Stimulated activated CD8-positive, alpha-beta memory T cell treated with anti-CD3 and anti-CD28 coated beads, Interleukin-4, amount 100 ng/mL, for 48 hours (primary cell): ENCODE results near the gene PUS1.
A peak's percentile ranks its signal among the peaks of the same experiment; 100 is the strongest.

Experiments
- DNase-seq: peaks from one replicate; pipeline ENCODE4 v3.0.0-alpha.2; 2020

The PUS1 gene

GRCh38 chr12:131917139-131917710, 11.9 kb upstream of the PUS1 start:
- DNase-seq, result no peak

DNA sequence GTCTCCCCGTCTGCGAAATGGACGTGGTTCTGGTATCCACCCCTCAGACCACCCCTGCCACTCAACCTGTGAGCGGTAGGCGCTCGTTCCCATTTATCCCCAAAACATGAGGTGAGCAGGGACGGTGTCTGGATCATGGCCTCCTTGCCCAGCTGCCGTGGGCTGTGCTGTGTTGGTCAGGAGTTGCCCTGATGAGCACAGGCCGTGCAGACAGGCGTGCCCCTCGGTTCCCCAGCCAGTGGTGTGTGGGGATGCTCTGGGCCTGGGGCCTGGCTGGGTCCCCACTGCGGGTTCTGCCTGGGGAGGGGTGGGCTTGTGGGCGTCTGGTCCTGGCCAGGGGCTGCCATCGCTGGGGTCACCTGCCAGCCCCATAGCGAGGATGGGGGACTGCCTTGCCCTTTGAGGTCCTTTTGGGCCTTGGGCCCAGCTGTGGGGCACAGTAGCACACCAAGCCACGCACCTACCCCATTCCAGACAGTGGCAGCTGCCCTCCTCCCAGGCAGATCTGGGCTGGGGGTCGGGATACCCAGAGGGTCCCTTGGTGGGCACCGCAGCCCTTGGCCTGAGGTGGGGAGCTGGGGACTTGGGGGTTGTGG, 11.3 kb upstream of the PUS1 start:
- DNase-seq, result no peak

- no peak for DNase-seq
Measured at GRCh38 chr12:131918311-131919050, 10.6 kb upstream of the PUS1 start.

- no peak for DNase-seq
Measured at GRCh38 chr12:131919051-131919347, 10.1 kb upstream of the PUS1 start.

DNA sequence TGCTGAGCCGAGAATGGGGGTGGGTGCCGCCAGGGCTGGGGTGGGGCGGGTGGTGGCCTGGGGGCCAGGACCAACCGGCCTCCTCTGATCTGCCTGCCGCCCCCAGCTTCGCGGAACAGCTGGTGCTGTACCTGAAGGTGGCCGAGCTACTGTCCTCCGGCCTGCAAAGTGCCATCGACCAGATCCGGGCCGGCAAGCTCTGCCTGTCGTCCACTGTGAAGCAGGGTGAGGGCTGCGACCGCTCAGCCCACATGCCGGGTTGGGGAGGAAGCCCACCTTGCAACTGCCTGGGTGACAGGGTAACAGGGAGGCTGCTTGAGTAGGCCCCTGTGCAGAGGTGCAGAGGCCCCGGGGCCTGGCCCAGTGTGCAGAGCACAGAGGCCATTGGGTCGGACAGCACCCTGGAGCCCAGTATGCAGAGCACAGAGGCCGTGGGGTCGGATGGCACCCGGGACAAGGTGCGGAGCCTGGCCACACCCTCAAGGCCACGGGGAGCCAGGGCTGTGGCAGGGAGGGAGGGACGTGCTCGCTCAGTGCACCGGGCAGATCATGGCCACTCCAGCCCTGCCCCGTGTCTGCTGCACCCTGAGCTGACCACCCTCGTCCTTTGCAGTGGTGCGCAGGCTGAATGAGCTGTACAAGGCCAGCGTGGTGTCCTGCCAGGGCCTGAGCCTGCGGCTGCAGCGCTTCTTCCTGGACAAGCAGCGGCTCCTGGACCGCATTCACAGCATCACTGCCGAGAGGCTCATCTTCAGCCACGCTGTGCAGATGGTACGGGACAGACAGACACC, 9.5 kb upstream of the PUS1 start:
- DNase-seq, result no peak

- no peak for DNase-seq
Measured at GRCh38 chr12:131920157-131920508, 8.9 kb upstream of the PUS1 start.

- DNase-seq, result no peak
Measured at GRCh38 chr12:131920902-131921840, 7.9 kb upstream of the PUS1 start.

DNA sequence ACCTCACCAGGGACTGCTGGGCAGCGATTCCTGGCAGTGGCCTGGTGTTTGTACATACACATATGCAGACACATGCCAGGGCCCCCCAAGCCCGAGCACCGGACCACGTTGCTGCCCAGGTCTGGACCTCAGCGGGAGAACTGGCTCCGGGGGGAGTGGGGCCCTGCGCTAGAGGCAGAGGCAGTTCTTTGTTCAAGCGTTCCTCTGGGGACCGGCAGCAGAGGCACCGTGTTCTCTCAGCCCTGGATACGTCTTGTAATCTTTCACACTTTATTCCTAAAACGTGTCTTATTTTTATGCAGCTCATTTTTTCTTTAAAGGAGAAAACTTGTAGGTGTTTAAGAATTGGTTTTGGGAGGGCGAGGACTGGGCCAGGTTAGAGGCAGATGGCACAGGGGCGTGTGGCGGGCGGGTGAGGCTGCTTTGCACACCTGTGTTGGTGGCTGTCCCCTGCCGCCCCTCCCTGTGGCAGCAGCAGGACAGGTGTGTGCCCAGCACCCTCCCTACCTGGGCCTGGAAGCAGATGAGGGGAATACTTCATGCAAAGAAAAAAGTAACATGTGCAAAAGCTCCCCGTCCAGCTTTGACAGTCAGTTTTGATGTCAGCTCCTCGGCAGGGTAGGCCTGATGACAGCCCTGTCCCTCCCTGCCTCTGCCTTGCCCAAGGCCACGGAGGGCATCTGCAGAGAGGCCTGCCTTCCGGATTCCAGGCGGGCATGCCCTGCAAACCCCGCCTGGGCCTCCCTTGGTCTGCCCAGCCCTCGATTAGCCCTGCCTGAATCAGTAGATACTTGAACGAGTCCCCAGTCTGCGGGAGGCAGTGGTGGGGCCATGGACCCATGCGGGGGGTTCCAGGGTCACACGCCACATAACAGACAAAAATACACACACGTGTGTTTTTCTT, 7.0 kb upstream of the PUS1 start:
- DNase-seq, result no peak

DNA sequence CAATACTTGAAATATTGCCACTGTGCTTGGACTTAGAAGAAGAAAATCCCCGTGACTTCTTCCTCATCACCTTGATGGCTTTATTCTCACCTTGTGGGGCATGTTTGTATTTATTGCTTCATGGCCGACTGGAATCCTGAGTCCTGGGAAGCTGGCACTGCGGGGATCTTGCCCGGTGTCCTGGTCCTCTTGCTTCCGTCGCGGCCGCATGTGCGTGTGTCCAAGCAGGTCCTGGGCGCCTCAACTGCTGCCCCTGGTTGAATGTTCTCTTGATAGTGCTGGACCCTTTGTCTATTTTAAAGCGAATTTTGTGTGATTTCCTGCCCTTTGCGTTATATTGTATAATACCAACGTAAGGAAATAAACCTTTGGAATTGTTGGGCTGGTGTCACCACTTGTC, 6.3 kb upstream of the PUS1 start:
- no peak for DNase-seq

- DNase-seq, result no peak
Measured at GRCh38 chr12:131923260-131923659, 5.8 kb upstream of the PUS1 start.

- DNase-seq, result no peak
Measured at GRCh38 chr12:131927110-131928079, 1.7 kb upstream of the PUS1 start.

GRCh38 chr12:131928080-131928710, 881 bp upstream of the PUS1 start:
- peak; percentile 59 for DNase-seq

DNA sequence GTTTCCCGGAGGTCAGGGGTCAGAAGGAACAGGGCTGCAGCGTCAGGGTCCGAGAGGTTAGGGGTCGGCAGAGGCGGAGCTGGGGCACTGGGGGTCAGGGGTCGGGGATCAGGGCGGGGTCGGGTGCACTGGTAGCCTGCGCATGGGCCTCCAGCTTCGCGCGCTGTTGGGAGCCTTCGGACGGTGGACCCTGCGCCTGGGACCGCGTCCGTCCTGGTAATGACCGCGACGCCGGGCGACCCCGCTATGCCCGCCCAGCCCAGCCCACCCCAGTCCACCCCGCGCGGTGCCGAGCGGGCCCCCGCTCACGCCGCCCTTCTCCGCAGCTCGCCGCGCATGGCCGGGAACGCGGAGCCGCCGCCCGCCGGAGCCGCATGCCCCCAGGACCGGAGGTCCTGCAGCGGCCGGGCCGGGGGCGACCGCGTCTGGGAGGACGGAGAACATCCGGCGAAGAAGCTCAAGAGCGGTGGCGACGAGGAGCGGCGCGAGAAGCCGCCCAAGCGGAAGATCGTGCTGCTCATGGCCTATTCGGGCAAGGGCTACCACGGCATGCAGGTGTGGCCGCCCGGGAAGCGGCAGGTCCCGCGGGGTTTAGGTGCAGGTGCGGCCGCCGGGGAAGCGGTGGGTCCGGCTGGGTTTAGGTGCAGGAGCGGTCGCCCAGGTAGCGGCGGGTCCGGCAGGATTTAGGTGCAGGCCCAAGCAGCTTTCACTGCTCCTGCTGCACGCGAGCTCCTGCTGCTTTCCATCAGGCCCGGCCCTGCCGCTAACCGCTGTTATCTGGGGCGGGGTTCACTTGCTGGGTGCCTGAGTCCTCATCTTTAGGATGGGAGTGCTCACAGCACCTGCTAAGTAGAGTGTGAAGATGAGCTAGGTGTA, 743 bp downstream of the PUS1 start:
- DNase-seq, result peak; percentile 40

DNA sequence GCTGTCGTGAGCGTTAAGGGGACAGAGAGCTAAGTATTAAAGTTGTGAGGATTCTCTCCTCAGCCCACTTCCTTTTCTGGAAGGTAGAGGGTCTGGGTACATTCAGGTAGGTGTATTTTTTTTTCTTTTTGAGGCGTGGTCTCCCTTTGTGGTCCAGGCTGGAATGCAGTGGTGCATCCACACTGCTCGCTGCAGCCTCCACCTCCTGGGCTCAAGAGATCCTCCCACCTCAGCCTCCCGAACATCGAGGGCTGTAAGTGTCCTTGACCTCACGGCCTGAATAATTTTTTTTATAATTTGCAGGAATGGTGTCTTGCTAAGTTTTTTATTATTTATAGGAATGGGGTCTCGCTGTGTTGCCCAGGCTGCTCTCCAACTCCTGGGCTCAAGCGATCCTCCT, 1.4 kb downstream of the PUS1 start:
- DNase-seq, result no peak

DNA sequence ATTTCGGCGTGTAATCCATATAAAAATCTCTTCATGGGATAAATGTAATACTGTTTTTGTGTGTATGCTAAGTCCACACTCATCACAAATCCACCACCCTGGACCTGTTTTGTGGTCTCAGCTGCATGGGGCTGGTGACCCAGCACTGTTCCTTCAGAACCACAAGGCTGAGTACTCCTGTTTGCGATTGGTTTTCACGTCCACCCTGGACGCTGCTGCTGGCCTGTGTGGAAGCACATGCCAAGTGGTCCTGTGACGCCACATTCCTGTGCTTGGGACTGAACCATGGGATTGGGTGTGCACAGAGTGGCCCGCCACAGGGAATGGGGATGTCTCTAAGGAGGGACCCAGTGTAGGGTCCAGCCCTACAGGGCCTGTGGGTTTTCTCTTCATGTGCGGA, 4.3 kb downstream of the PUS1 start:
- no peak for DNase-seq

DNA sequence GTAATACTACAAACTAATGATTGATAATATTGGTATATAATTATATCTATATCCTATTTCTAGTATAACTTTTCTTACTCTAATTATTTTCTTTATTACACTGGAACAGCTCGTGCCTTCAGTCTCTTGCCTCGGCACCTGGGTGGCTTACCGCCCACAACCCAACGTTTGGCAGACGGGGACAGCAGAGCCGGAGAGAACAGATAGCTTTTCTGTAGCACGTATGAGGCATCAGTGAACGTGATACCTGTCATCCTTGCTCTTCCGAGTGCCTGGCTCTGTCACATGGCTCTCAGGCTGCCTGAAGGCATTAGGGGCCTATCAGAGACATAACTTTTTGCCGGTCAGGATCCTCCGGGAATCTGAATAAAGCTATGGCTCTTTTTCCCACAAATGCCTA, 5.5 kb downstream of the PUS1 start:
- DNase-seq, result no peak

DNA sequence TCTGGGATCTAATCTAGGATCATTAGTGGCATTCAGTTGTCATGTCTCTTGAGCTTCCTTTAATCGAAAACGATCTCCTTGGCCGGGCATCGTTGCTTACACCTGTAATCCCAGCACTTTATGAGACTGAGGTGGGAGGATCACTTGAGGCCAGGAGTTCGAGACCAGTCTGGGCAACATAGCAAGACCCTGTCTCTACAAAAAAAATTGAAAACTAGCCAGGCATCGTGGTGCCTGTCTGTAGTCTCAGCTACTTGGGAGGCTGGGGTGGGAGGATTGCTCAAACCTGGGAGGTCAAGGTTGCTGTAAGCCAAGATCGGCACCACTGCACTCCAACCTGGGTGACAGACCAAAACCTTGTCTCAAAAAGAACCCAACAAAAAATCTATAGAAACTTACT, 9.0 kb downstream of the PUS1 start:
- no peak for DNase-seq

DNA sequence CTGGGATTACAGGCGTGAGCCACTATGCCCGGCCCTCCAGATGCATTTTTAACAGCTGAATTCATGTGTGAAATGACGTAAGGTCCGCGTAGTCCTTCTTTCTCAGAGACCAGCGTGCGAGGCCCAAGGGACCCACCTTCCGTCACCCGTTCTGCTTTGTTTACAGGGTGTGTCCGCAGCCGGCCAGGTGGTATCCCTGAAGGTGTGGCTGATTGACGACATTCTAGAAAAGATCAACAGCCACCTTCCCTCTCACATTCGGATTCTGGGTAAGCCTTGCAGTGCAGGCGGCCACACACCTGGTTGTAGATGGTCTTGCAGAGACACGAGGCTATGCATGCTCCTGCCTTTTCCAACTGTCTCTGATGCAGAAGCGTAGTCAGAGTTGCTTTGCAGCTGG, 9.9 kb downstream of the PUS1 start:
- no peak for DNase-seq

DNA sequence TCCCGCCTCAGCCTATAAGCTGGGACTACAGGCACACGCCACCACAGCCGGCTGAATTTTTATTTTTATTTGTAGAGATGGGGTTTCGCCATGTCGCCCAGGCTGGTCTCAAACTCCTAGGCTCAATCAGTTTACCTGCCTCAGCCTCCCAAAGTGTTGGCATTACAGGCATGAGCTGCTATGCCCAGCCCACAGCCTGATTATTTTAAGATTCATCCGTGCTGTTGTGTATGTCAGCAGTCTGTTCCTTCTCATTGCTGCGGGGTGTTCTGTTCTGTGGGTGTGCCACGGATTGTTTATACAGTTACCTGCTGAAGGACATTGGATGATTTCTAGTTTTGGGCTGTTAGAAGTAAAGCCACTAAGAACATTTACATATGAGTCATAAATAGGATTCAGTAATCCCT, 11.1 kb downstream of the PUS1 start:
- no peak for DNase-seq
